Stimulated activated naive CD8-positive, alpha-beta T cell treated with anti-CD3 and anti-CD28 coated beads, Interleukin-15, amount 100 ng/mL, for 72 hours (primary cell): ENCODE measurements around the gene DNMT1.
"Not testable (repeated sequence)": the region's sequence is repeated elsewhere in the genome, so short reads cannot be mapped to it uniquely, and the experiment has no call there.

Source experiments
- ATAC-seq: fragments of 150-1000 bp; cut with Tn5 transposase; 2 replicates; pipeline ENCODE4 v1.10.0; 2021; ENCODE audit warnings: mild to moderate bottlenecking, moderate library complexity
- DNase-seq, 2 donors: peaks; one replicate each; pipeline ENCODE4 v3.0.0; 2021 to 2022
- H3K27ac Mint-ChIP-seq, 2 donors: one replicate each; pipeline ENCODE4 v1.8.0; 2022; ENCODE audit warnings: mild to moderate bottlenecking in 2 of 2, mixed read lengths in 2 of 2, moderate library complexity in 2 of 2
- H3K27me3 Mint-ChIP-seq: one replicate; pipeline ENCODE4 v1.8.0; 2022; ENCODE audit warnings: mixed read lengths
- H3K4me1 Mint-ChIP-seq: one replicate; pipeline ENCODE4 v1.8.0; 2022; ENCODE audit warnings: mild to moderate bottlenecking, mixed read lengths
- H3K4me3 Mint-ChIP-seq, 2 donors: one replicate each; pipeline ENCODE4 v1.8.0; 2022; ENCODE audit warnings: mild to moderate bottlenecking in 2 of 2, mixed read lengths in 2 of 2, moderate library complexity in 1 of 2
- H3K9me3 Mint-ChIP-seq, 2 donors: one replicate each; pipeline ENCODE4 v1.8.0; 2022; ENCODE audit warnings: mixed read lengths in 2 of 2

The DNMT1 gene

DNA sequence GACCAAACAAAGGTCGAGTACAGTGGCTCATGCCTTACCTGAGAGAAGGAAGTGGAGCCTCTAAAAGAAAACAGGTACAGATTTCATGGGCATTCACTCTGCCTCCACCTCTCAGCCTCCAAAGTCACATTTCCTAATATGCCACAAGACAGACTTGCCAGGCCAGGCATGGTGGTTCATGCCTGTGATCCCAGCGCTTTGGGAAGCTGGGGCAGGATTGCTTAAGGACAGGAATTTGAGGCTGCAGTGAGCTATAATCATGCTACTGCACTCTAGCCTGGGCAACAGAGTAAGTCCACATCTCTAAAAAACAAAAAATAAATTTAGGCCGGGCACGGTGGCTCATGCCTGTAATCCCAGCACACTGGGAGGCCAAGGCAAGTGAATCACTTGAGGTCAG lies 10.9 kb upstream of the DNMT1 start:
- H3K4me1 Mint-ChIP-seq, result peaks cover 7% of the 10 kb centered on the region
- H3K27me3 Mint-ChIP-seq, result no peaks in the 10 kb centered on the region
- no peak overlapping the region for H3K27ac Mint-ChIP-seq
- ATAC-seq, result no peak
- no peak for DNase-seq
- peaks cover 6 to 13% of the 10 kb centered on the region in 2 donors for H3K9me3 Mint-ChIP-seq
- no peak overlapping the region for H3K4me3 Mint-ChIP-seq

GRCh38 chr19:10203686-10204085 lies 8.9 kb upstream of the DNMT1 start:
- H3K4me3 Mint-ChIP-seq, result no peak overlapping the region
- DNase-seq (no peak), ATAC-seq (no peak)
- no peaks in the 10 kb centered on the region for H3K27me3 Mint-ChIP-seq
- H3K4me1 Mint-ChIP-seq, result peaks cover 14% of the 10 kb centered on the region
- H3K27ac Mint-ChIP-seq, result no peak overlapping the region
- peaks cover 6 to 13% of the 10 kb centered on the region in 2 donors for H3K9me3 Mint-ChIP-seq

GRCh38 chr19:10201176-10201575 lies 6.4 kb upstream of the DNMT1 start:
- H3K27me3 Mint-ChIP-seq, result no peaks in the 10 kb centered on the region
- no peak overlapping the region for H3K27ac Mint-ChIP-seq
- peaks cover 15% of the 10 kb centered on the region for H3K4me1 Mint-ChIP-seq
- H3K9me3 Mint-ChIP-seq, result no peaks in the 10 kb centered on the region
- H3K4me3 Mint-ChIP-seq, result no peak overlapping the region
- no peak for DNase-seq
- no peak for ATAC-seq

DNA sequence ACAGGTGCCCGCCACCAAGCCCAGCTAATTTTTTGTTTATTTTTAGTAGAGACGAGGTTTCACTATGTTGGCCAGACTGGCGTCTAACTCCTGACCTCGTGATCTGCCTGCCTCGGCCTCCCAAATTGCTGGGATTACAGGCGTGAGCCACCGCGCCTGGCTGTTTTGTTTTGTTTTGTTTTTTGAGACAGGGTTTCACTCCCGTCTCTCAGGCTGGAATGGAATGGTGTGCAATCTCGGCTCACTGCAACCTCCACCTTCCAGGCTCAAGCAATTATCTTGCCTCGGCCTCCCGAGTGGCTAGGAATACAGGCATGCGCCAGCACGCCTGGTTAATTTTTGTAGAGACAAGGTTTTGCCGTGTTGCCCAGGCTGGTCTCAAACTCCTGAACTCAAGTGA lies 5.3 kb upstream of the DNMT1 start:
- H3K27ac Mint-ChIP-seq, result not testable (repeated sequence)

GRCh38 chr19:10198889-10199644 lies 4.3 kb upstream of the DNMT1 start:
- ATAC-seq, DNase-seq, H3K27me3 Mint-ChIP-seq, H3K27ac Mint-ChIP-seq, H3K9me3 Mint-ChIP-seq: not testable (repeated sequence)
- H3K4me1 Mint-ChIP-seq, result peaks cover 21% of the 10 kb centered on the region
- peak overlapping the region; percentile 47 to 64 for H3K4me3 Mint-ChIP-seq

More for the DNA sequence above, 5.3 kb upstream of the DNMT1 start:
- not testable (repeated sequence) for DNase-seq, H3K9me3 Mint-ChIP-seq, H3K27me3 Mint-ChIP-seq, H3K4me3 Mint-ChIP-seq, ATAC-seq
- H3K4me1 Mint-ChIP-seq, result peaks cover 20% of the 10 kb centered on the region

GRCh38 chr19:10195199-10195519 lies 406 bp upstream of the DNMT1 start:
- H3K27ac Mint-ChIP-seq, result peak overlapping the region; percentile 88 to 98
- peak overlapping the region; percentile 91 to 95 for H3K4me3 Mint-ChIP-seq
- H3K27me3 Mint-ChIP-seq, result no peaks in the 10 kb centered on the region
- DNase-seq (no peak), ATAC-seq (peak; percentile 37)
- peaks cover 47% of the 10 kb centered on the region for H3K4me1 Mint-ChIP-seq
- H3K9me3 Mint-ChIP-seq, result no peaks in the 10 kb centered on the region

- Mint-ChIP-seq H3K4me3 (peak overlapping the region; percentile 91 to 95), H3K27ac (peak overlapping the region; percentile 98 to 99), H3K4me1 (peaks cover 53% of the 10 kb centered on the region), H3K9me3 (no peaks in the 10 kb centered on the region), H3K27me3 (no peaks in the 10 kb centered on the region)
- ATAC-seq, result no peak
- no peak for DNase-seq
Observed at GRCh38 chr19:10193790-10194499, 808 bp downstream of the DNMT1 start.

GRCh38 chr19:10192922-10193321 lies 1.8 kb downstream of the DNMT1 start:
- Mint-ChIP-seq H3K4me1 (peaks cover 57% of the 10 kb centered on the region), H3K27ac (peak overlapping the region; percentile 98 to 99), H3K4me3 (peak overlapping the region; percentile 91 to 95), H3K9me3 (no peaks in the 10 kb centered on the region), H3K27me3 (no peaks in the 10 kb centered on the region)
- DNase-seq (peak in 1 of 2 donors; percentile 19), ATAC-seq (no peak)

DNA sequence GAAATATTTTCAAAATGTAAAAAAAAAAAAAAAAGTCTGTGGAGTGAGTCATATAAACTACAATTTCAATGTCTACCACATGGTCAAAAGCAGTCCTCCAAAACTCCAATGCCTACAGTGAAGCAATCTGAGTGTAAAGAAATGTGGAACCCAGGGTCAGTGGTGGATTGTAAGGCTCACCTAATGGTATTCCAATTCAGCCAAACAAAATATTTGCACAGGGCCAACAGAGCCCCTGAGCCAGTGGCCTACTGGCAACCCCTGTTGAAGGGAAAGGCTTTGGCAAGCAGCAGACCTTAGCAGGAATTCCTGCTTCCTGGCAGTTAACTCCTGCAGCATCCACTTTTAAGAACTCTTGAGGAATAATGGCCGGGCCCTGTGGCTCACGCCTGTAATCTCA lies 3.4 kb downstream of the DNMT1 start:
- peaks cover 68% of the 10 kb centered on the region for H3K4me1 Mint-ChIP-seq
- ATAC-seq (no peak), DNase-seq (no peak)
- no peaks in the 10 kb centered on the region for H3K27me3 Mint-ChIP-seq
- no peak overlapping the region for H3K27ac Mint-ChIP-seq
- H3K4me3 Mint-ChIP-seq, result peak overlapping the region in 1 of 2 donors; percentile 15
- no peaks in the 10 kb centered on the region for H3K9me3 Mint-ChIP-seq

GRCh38 chr19:10190026-10190425 lies 4.7 kb downstream of the DNMT1 start:
- no peak for DNase-seq
- Mint-ChIP-seq H3K4me3 (peak overlapping the region; percentile 41 to 54), H3K9me3 (no peaks in the 10 kb centered on the region), H3K27ac (peak overlapping the region in 1 of 2 donors; percentile 76), H3K4me1 (peaks cover 68% of the 10 kb centered on the region), H3K27me3 (no peaks in the 10 kb centered on the region)
- ATAC-seq, result no peak

DNA sequence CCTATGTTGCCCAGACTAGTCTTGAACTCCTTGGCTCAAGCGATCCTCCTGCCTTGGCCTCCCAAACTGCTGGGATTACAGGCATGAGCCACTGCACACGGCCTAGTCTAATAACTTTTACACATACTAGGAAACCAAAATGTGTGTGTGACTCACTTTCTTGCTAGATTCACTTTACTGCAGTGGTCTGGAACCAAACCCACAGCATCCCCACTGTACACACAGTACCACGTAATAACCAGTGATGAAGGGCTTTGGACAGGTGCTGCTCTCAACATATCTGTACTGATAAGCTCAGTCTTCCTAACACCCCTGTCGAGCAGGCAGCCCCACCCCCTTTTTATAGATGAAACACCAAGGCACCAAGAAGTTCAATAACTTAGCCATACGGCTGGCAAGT lies 5.1 kb downstream of the DNMT1 start:
- Mint-ChIP-seq H3K27me3 (no peaks in the 10 kb centered on the region), H3K4me1 (peaks cover 72% of the 10 kb centered on the region), H3K4me3 (peak overlapping the region; percentile 41 to 54), H3K27ac (peak overlapping the region in 1 of 2 donors; percentile 76), H3K9me3 (no peaks in the 10 kb centered on the region)
- ATAC-seq (peak; percentile 84), DNase-seq (peak in 1 of 2 donors; percentile 60)

- no peaks in the 10 kb centered on the region for H3K9me3 Mint-ChIP-seq
- no peaks in the 10 kb centered on the region for H3K27me3 Mint-ChIP-seq
- ATAC-seq (no peak), DNase-seq (no peak)
- H3K4me1 Mint-ChIP-seq, result peaks cover 66% of the 10 kb centered on the region
- H3K27ac Mint-ChIP-seq, result peak overlapping the region in 1 of 2 donors; percentile 76
- H3K4me3 Mint-ChIP-seq, result no peak overlapping the region
Observed at GRCh38 chr19:10187315-10187714, 7.4 kb downstream of the DNMT1 start.

- DNase-seq (no peak), ATAC-seq (no peak)
- H3K27me3 Mint-ChIP-seq, result no peaks in the 10 kb centered on the region
- H3K4me1 Mint-ChIP-seq, result peaks cover 52% of the 10 kb centered on the region
- peak overlapping the region in 1 of 2 donors; percentile 22 for H3K4me3 Mint-ChIP-seq
- no peaks in the 10 kb centered on the region for H3K9me3 Mint-ChIP-seq
- peak overlapping the region; percentile 44 to 86 for H3K27ac Mint-ChIP-seq
Observed at GRCh38 chr19:10184636-10185035, 10.1 kb downstream of the DNMT1 start.

GRCh38 chr19:10183926-10184325 lies 10.8 kb downstream of the DNMT1 start:
- H3K4me1 Mint-ChIP-seq, result peaks cover 48% of the 10 kb centered on the region
- H3K9me3 Mint-ChIP-seq, result no peaks in the 10 kb centered on the region
- peak overlapping the region in 1 of 2 donors; percentile 3 for H3K4me3 Mint-ChIP-seq
- no peaks in the 10 kb centered on the region for H3K27me3 Mint-ChIP-seq
- DNase-seq (no peak), ATAC-seq (peak; percentile 43)
- H3K27ac Mint-ChIP-seq, result peak overlapping the region; percentile 81 to 86

- no peak for ATAC-seq
- no peak for DNase-seq
- H3K4me1 Mint-ChIP-seq, result peaks cover 37% of the 10 kb centered on the region
- no peak overlapping the region for H3K4me3 Mint-ChIP-seq
- no peaks in the 10 kb centered on the region for H3K9me3 Mint-ChIP-seq
- no peak overlapping the region for H3K27ac Mint-ChIP-seq
- H3K27me3 Mint-ChIP-seq, result no peaks in the 10 kb centered on the region
Observed at GRCh38 chr19:10182847-10183246, 11.9 kb downstream of the DNMT1 start.

- Mint-ChIP-seq H3K9me3 (no peaks in the 10 kb centered on the region), H3K4me1 (peaks cover 30% of the 10 kb centered on the region), H3K27ac (peak overlapping the region in 1 of 2 donors; percentile 59), H3K4me3 (no peak overlapping the region), H3K27me3 (no peaks in the 10 kb centered on the region)
- DNase-seq (no peak), ATAC-seq (no peak)
Observed at GRCh38 chr19:10182076-10182475, 12.7 kb downstream of the DNMT1 start.
